Measurements from ENCODE around the gene ALOX5AP.

- TF ChIP-seq, protein P1, sequence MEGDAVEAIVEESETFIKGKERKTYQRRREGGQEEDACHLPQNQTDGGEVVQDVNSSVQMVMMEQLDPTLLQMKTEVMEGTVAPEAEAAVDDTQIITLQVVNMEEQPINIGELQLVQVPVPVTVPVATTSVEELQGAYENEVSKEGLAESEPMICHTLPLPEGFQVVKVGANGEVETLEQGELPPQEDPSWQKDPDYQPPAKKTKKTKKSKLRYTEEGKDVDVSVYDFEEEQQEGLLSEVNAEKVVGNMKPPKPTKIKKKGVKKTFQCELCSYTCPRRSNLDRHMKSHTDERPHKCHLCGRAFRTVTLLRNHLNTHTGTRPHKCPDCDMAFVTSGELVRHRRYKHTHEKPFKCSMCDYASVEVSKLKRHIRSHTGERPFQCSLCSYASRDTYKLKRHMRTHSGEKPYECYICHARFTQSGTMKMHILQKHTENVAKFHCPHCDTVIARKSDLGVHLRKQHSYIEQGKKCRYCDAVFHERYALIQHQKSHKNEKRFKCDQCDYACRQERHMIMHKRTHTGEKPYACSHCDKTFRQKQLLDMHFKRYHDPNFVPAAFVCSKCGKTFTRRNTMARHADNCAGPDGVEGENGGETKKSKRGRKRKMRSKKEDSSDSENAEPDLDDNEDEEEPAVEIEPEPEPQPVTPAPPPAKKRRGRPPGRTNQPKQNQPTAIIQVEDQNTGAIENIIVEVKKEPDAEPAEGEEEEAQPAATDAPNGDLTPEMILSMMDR (conservative IDR thresholded peaks at IDR 0.05): peak; percentile 52; the same call in 1 of the 2 replicates
- TF ChIP-seq EZH2 (IDR thresholded peaks at IDR 0.05; ENCODE audit: low read depth): no peak
These were observed 57.1 kb downstream of the ALOX5AP start for GRCh38 chr13:30792285-30793000.
